Peyer's patch (tissue), 4 donors: ENCODE data around the gene DNAJC30. TPM values are rescaled to one million over a fixed set of nuclear protein-coding genes. Genes with fewer than 3 reads are reported as not detected.
A peak's percentile ranks its signal among the peaks of the same experiment; 100 is the strongest.

Experiments used
- DNase-seq, 3 donors: peaks; one replicate each; pipeline ENCODE4 v3.0.0-alpha.2; 2017 to 2019
- H3K27ac ChIP-seq, 4 donors: fragments of 200-600 bp; sonication (generic); one replicate each; pipeline ENCODE4 v1.5.1; 2016 to 2019
- H3K27me3 ChIP-seq, 2 donors: fragments of 200-600 bp; sonication (generic); one replicate each; pipeline ENCODE4 v1.5.1; 2019
- H3K36me3 ChIP-seq, 3 donors: fragments of 200-600 bp; sonication (generic); one replicate each; pipeline ENCODE4 v1.5.1; 2016 to 2019
- H3K4me1 ChIP-seq, 4 donors: fragments of 200-600 bp; sonication (generic); one replicate each; pipeline ENCODE4 v1.5.1; 2016 to 2019
- H3K4me3 ChIP-seq, 4 donors: fragments of 200-600 bp; sonication (generic); 1 replicate in 3 of 4; 2 replicates in 1 of 4; pipeline ENCODE4 v1.5.1; 2016 to 2019; ENCODE audit warnings: mild to moderate bottlenecking in 1 of 4
- H3K9me3 ChIP-seq, 4 donors: fragments of 200-600 bp; sonication (generic); one replicate each; pipeline ENCODE4 v1.5.1; 2016 to 2019; ENCODE audit warnings: mild to moderate bottlenecking in 1 of 4
- POLR2A ChIP-seq, 2 donors: fragments of 450-650 bp; IDR thresholded peaks; one replicate each; pipeline ENCODE4 v1.5.1; 2017; ENCODE audit warnings: antibody characterized with exemption in 2 of 2, mild to moderate bottlenecking in 2 of 2, moderate library complexity in 2 of 2
- total RNA-seq, 4 donors: library from RNA; depleted of rRNA; stranded (reverse); fragments of >200 nt; gene quantifications; one replicate each; pipeline ENCODE4 v1.1.0, GENCODE V29; 2016
- TF ChIP-seq, protein P1 (sequence below), 6 experiments: fragments of 450-650 bp in 4 of 6; fragments of 200-600 bp in 2 of 6; sonication (generic) in 1 of 6; IDR thresholded peaks; one replicate each; pipeline ENCODE4 v1.5.1; 2017 to 2019; ENCODE audit warnings: antibody characterized with exemption in 6 of 6, mild to moderate bottlenecking in 3 of 6, moderate library complexity in 1 of 6

Gene DNAJC30
- total RNA-seq, 4 donors from 2014 or later: 1.7 to 8.1 (median 5.6) TPM

DNA sequence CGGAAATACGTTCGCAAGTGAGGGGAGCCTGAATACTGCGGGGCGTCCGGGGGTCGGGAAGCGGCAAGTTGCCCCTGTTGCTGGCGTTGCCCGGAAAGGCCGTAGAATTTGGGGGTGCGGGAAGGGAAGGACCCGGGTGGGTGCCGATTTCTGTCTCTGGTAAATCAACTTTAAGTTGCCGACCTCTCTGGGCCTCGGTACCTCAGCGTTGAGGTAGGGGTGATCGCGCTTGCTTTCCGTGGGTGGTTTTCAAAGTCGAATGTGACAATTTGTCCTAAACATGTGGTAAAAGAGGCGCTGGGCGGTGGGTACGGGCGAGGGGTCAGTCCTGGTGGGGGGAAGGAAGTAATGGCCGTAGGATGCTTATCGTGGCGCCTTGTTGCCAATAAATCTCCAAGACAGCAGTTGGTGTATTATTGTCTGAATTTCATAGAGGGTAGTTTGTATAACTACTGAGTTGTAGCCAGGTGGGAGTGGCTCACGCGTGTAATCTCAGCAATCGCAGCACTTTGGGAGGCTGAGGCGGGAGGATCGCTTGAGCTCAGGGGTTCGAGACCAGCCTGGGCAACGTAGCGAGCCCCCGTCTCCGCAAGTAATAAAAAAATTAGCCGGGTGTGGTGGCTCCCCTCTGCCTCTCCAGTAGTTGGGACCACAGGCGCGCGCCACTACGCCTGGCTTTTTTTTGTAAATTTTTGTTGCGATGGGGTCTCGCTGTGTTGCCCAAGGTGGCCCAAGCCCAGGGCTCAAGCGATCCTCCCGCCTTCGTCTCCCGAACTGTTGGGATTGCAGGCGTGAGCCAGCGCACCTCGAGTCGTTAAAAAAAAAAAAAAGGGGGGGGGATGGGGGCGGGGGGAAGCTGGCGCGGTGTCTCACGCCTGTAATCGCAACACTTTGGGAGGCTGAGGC is 788 bp upstream of the DNAJC30 start:
- Histone ChIP-seq H3K9me3 (no peaks in the 10 kb centered on the region), H3K27me3 (no peaks in the 10 kb centered on the region), H3K27ac (peak overlapping the region; percentile 78 to 86 (median 83)), H3K4me1 (peaks cover 7 to 33% (median 11%) of the 10 kb centered on the region in 4 donors), H3K4me3 (peak overlapping the region; percentile 75 to 98 (median 96)), H3K36me3 (peaks cover 0 to 22% (median 0%) of the 10 kb centered on the region in 3 donors)
- no peak for DNase-seq
- no peak for TF ChIP-seq POLR2A (IDR thresholded peaks at IDR 0.05)
- TF ChIP-seq, protein P1, sequence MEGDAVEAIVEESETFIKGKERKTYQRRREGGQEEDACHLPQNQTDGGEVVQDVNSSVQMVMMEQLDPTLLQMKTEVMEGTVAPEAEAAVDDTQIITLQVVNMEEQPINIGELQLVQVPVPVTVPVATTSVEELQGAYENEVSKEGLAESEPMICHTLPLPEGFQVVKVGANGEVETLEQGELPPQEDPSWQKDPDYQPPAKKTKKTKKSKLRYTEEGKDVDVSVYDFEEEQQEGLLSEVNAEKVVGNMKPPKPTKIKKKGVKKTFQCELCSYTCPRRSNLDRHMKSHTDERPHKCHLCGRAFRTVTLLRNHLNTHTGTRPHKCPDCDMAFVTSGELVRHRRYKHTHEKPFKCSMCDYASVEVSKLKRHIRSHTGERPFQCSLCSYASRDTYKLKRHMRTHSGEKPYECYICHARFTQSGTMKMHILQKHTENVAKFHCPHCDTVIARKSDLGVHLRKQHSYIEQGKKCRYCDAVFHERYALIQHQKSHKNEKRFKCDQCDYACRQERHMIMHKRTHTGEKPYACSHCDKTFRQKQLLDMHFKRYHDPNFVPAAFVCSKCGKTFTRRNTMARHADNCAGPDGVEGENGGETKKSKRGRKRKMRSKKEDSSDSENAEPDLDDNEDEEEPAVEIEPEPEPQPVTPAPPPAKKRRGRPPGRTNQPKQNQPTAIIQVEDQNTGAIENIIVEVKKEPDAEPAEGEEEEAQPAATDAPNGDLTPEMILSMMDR (IDR thresholded peaks at IDR 0.05): no peak

DNA sequence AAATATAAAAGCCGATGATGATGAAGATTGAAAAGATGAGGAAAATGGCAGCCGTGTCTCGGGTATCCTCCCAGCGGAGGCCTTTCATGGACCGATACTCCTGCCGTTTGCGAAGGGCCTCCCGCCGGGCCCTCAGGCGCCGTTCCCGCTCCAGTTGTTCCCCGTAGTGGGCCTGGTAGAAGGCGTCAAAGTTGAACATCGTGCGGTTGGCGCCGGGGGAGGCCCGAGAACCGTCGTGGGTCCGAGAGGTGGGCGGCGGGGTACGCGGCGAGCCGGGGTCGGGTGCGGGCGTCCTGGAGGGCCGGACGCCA is 553 bp downstream of the DNAJC30 start:
- TF ChIP-seq, protein P1 (IDR thresholded peaks at IDR 0.05): no peak
- TF ChIP-seq POLR2A (IDR thresholded peaks at IDR 0.05): no peak
- no peak for DNase-seq
- H3K27me3 ChIP-seq: no peaks in the 10 kb centered on the region
- peak overlapping the region; percentile 78 to 86 (median 83) for H3K27ac ChIP-seq
- no peaks in the 10 kb centered on the region for H3K9me3 ChIP-seq
- peaks cover 0 to 13% (median 0%) of the 10 kb centered on the region in 3 donors for H3K36me3 ChIP-seq
- peak overlapping the region; percentile 75 to 98 (median 96) for H3K4me3 ChIP-seq
- H3K4me1 ChIP-seq: peaks cover 7 to 33% (median 11%) of the 10 kb centered on the region in 4 donors

DNA sequence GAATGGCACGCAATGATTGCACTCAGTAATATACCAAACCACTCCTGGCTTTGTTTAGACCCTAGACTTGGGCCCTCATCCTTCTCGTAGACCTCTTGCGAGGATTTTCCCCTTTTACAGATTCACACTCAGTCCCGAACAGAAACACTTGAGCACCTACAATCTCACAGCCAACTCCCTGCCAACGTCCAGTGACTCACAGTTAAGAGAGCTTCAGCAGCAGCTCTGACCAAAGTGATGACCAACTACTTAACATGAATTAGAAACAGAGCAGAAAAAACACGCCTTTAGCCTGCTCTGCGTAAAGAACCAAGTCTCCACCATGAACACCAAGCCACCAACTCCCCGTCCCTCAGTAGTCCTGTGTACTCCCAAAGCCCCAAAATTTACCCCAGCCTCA is 2.2 kb downstream of the DNAJC30 start:
- H3K27ac ChIP-seq: no peak overlapping the region
- DNase-seq: no peak
- H3K27me3 ChIP-seq: no peaks in the 10 kb centered on the region
- H3K4me3 ChIP-seq: no peak overlapping the region
- TF ChIP-seq, protein P1 (IDR thresholded peaks at IDR 0.05): no peak
- TF ChIP-seq POLR2A (IDR thresholded peaks at IDR 0.05): no peak
- H3K36me3 ChIP-seq: no peaks in the 10 kb centered on the region
- peaks cover 7 to 33% (median 11%) of the 10 kb centered on the region in 4 donors for H3K4me1 ChIP-seq
- H3K9me3 ChIP-seq: no peaks in the 10 kb centered on the region

DNA sequence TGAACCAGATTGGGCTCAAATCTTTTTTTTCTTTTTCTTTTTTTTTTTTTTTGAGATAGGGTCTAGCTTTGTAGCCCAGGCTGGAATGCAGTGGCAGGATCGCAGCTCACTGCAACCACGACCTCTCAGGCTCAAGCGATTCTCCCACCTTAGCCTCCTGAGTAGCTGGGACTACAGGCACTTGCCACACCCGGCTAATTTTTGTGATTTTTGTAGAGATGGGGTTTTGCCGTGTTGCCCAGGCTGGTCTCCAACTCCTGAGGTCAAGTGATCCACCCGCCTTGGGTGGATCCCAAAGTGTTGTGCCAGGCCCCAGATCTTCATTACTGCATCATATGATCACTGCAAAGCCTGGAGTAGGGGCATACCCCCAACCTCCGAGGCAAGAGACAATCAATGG is 2.8 kb downstream of the DNAJC30 start:
- Histone ChIP-seq H3K4me3 (no peak overlapping the region), H3K27me3 (no peaks in the 10 kb centered on the region), H3K27ac (no peak overlapping the region), H3K9me3 (no peaks in the 10 kb centered on the region), H3K4me1 (peaks cover 7 to 33% (median 11%) of the 10 kb centered on the region in 4 donors), H3K36me3 (no peaks in the 10 kb centered on the region)
- no peak for DNase-seq
- no peak for TF ChIP-seq POLR2A (IDR thresholded peaks at IDR 0.05)
- TF ChIP-seq, protein P1 (IDR thresholded peaks at IDR 0.05): no peak

- Histone ChIP-seq H3K36me3 (no peaks in the 10 kb centered on the region), H3K27me3 (no peaks in the 10 kb centered on the region), H3K9me3 (no peaks in the 10 kb centered on the region), H3K4me3 (no peak overlapping the region), H3K4me1 (peaks cover 7 to 33% (median 11%) of the 10 kb centered on the region in 4 donors), H3K27ac (no peak overlapping the region)
- TF ChIP-seq, protein P1 (IDR thresholded peaks at IDR 0.05): no peak
- no peak for DNase-seq
Measured at GRCh38 chr7:73679709-73680108, 3.5 kb downstream of the DNAJC30 start.
